ENCODE data around the gene SLC9A3.

SLC9A3 gene

DNA sequence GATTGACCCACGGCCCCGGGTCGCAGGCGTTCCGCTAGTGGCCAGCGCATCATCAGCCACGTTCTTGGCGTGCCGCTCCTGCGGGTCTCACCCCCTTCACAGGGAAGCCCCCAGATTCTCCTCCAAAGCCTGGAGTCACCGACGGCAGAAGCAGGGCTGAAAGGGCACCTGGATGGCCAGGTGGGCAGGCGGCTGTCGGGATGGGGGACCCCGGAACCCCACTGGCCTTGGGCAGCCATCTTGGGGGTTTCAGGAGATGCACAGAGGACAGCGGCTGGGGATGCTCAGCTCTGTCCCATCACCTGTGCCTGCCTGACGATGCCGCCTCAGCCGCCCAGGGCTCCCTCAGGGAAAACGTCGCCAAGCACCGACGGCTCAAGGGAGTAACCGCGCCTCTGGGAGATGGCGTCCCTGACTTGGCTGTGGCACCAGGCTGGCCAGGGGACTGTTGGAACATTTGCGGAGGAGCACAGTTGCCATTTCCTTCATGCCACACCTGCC lies 14.1 kb upstream of the SLC9A3 start:
- DNase-seq, result no peak

- DNase-seq, result no peak
Observed at GRCh38 chr5:537621-538071, 13.4 kb upstream of the SLC9A3 start.

DNA sequence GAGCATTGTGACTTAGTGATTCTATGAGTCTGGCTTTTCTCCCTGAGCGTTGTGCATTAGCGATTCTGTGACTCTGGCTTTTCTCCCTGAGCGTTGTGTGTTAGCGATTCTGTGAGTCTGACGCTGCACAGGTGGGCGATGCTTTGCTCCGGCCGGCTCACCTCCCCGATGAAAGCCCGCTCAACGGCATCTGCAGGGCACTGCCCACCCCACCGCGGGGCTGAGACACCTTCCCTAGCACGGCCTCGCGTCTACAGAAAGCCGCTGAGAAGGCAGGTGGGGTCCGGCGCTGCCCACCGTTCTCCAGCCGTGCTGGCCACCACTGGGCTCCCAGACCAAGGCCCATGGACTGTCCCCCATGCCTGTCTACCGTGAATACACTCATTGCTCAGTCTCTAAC lies 12.8 kb upstream of the SLC9A3 start:
- DNase-seq, result no peak

- DNase-seq, result no peak
Observed at GRCh38 chr5:535846-536698, 11.8 kb upstream of the SLC9A3 start.

DNA sequence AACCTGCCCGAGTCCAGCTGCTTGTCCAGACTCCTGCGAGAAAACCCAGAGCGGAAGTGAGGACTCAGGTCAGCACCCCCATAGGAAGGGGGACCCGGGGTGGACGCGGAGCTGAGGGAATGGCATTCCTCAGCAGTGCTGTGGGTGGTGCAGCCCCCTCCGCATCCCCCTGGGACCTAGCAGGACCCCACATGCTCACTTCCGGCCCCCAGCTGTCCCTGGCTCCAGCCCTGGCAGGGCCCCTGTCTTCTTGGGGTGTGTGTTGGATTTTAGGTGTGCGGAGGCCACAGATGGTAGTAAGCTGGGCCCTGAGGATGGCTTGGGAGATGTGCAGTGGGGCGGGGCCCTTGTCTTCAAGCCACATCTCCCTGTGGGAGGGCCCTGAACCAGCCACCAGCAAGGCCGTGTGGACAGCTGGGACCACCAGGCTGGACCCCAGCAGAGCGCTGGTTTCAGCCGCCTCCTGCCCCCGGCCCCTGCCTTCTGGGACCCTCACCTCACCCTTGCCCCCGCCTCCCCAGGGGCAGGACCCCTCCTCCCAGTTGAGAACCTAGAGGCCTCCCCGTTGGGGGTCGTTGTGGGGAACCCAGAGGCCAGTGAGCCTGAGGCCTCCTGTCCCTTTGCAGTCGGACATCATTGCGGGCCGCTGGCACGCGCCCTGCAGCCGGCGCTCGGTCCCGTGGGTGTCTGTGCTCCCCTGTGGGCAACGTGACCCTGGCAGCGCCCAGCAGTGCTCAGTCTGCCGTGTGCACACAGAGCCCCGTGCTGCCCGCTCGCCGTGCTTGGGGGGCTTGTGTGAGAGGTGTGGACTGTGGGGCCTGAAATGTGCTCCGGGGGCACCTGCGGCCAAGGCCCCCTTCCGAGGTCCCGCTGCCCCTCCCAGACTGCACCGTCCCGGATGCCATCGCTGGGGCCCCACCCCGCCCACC lies 10.8 kb upstream of the SLC9A3 start:
- DNase-seq, result no peak

- DNase-seq, result no peak
Observed at GRCh38 chr5:533955-534742, 9.9 kb upstream of the SLC9A3 start.

GRCh38 chr5:533243-533954 lies 9.2 kb upstream of the SLC9A3 start:
- DNase-seq, result no peak

DNA sequence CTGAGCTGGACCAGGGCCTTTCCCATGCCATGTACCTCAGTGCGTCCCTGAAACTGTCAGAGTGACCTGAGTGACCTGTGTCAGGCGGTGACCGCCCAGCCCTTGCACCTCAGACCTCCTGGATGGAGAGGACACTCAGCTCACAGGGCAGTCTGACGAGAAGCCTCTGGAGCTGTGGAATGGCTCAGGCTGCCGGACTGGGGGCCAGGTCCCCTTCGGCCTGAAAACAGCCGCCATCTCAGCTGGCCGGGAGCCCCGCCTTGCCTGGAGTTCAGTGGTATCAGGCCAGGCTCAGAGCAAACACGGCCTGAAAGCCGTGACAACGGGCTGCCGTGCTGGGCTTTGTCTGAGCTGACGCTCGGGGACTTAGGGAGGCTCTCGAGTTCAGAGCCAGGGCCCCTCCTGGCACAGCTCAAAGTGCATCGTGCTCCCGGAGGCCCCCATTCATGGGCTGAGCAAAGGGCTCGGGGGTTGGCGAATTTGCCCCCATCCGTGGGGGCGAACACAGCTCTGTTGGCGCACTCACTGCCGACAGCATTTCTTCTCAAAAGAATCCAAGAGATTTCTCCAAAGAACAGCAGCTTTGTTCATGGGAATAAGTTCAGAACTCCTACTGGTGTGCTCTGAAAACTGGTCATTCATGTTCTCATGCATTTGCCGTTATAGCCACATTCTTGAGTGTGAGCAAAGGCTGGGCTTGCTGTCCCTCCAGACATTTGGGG lies 8.4 kb upstream of the SLC9A3 start:
- DNase-seq, result no peak

GRCh38 chr5:531749-532315 lies 7.6 kb upstream of the SLC9A3 start:
- no peak for DNase-seq

GRCh38 chr5:531101-531748 lies 7.0 kb upstream of the SLC9A3 start:
- no peak for DNase-seq

DNA sequence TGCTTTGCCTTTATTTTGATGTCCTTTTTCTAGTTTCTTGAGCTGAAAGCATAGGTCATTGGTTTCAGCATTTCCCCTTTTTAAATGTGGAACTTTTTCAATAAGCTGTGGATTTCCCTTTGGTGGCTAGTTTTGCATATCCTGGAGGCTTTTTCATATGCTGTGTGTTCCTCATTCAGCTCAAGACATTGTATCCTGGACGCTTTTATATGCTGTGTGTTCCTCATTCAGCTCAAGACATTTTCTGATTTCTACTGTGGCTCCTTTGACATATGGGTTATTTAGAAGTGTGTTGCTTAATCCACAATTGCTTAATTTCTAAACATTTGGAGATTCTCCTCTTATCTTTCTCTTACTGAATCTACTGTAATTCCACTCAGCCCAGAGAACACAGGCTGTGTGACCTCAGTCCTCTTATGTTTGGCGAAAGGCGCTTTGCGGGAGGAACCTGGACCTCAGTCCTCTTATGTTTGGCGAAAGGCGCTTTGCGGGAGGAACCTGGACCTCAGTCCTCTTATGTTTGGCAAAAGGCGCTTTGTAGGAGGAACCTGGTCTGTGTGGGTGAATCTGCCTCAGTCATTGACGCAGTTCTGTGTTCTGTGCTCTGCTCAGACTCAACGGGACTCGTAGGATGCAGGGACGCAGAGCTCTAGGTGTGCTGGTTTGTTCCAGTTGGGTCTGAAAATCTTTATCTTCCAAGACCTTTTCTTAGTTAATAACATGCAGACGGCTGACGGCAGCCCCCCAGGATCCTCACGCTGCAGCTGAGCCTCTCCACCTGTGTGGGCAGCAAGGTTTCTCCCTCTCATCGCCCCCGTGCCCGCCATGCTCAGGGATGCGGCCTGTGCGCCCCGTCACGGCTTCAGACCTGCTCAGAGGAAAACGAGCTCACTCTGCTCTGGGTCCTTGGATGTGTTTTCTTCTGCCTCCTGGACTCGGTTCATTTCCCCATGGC lies 6.0 kb upstream of the SLC9A3 start:
- no peak for DNase-seq

DNA sequence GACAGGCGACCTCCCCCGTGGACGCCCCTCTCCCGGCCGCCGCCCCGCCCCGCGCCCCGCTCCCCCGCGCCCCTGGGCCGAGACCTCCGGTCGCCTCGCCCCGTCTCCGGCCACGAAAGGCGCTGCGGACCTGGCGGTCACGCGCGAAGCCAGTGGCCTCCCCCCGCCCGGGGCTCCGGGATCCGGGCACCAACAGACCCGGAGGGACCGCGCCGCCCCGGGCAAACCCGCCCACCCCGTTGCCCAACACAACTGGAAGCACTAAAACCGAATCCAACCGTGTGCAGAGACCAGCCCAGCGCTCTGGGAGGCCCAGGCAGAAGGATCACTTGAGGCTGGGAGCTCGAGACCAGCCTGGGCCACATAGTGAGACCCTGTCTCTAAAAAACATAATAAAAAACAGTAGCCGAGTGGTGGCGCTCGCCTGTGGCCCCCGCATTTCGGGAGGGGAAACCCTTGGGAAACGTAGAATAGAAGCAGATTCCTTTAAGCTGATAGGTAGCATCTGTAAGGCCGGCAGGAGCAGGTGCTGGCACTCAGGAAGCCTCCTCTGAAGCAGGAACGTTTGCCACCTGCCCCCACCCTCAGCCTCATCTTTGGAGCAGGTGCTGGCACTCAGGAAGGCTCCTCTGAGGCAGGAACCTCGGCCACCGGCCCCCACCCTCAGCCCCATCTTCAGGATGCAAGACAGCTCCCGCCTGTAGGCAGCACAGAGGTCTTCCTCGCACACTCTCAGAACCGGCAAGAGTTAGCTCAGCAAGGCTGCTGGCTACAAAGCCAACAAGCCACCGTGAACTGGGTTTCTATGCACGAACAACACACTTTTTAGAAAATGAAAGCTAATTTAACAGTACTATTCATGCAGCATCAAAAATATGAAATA lies 4.6 kb upstream of the SLC9A3 start:
- DNase-seq, result no peak

- DNase-seq, result no peak
Observed at GRCh38 chr5:527646-528628, 3.7 kb upstream of the SLC9A3 start.

DNA sequence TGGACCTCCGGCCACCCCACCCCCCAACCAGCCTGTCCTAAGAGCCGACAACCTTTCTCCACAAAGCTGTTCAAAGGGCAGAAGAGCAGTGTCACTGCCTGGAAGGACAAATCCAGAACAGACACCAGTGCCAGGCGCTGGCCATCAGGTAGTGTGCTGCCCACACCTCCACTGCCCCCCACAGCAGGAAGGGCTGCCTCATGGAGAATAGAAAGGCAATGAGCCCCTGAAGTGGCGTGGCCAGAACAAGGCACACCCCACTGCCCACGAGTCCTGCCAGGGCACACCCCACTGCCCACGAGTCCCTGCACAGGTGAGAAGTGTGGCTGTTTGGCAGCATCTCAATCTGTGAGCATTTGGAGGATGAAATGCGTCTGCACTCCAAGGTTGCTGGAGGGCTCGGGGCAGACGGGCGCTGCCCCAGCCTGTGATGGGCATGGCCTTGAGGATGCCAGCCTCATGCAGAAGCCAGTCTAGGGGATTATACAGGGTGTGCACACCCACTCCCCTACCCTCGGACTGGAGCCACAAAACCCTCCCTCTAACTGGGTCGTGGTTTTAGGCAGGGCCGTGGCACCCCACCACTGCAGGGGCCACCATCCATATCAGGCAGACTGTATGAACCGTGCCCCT lies 2.3 kb upstream of the SLC9A3 start:
- no peak for DNase-seq

DNA sequence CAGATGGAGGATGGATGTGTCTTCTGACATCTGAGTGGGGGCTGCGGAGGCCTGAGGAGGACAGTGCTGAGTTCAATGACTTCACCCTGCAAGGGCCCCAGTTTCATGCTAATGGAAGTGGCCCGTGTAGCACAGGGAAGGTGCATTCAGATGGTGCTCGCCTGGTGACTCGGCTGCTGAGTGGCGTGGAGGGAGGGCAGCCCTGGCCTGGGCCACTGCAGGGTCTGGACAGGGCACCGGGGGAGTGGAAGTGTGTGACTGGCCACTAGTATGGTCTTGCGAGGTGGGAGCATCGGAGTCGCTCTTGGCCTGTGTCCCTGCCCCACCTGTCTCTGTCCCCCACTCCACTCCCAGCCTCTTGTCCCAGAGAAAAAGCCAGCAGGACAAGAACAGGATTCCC lies 1.7 kb upstream of the SLC9A3 start:
- DNase-seq, result no peak

GRCh38 chr5:524973-525761 lies 918 bp upstream of the SLC9A3 start:
- DNase-seq, result no peak
